HG03066 (cell line): ENCODE data around the gene CSF2.

ENCODE experiments used
- ATAC-seq: cut with Tn5 transposase; IDR thresholded peaks from one replicate; pipeline ENCODE4 v1.9.1; 2021; ENCODE audit warnings: low read depth; ENCODE audit not compliant: unreplicated experiment

CSF2 gene

GRCh38 chr5:132086277-132086794 is 12.7 kb downstream of the CSF2 start:
- no peak for ATAC-seq

- no peak for ATAC-seq
These were observed 13.6 kb downstream of the CSF2 start for GRCh38 chr5:132087176-132087575.

GRCh38 chr5:132087661-132088060 is 14.1 kb downstream of the CSF2 start:
- no peak for ATAC-seq

GRCh38 chr5:132089363-132089762 is 15.8 kb downstream of the CSF2 start:
- ATAC-seq: no peak

GRCh38 chr5:132090107-132090506 is 16.5 kb downstream of the CSF2 start:
- no peak for ATAC-seq

GRCh38 chr5:132093271-132093670 is 19.7 kb downstream of the CSF2 start:
- ATAC-seq: no peak

- ATAC-seq: no peak
These were observed 20.9 kb downstream of the CSF2 start for GRCh38 chr5:132094393-132095076.

GRCh38 chr5:132095077-132095410 is 21.5 kb downstream of the CSF2 start:
- ATAC-seq: no peak

GRCh38 chr5:132095424-132095972 is 21.9 kb downstream of the CSF2 start:
- no peak for ATAC-seq

GRCh38 chr5:132096904-132097303 is 23.3 kb downstream of the CSF2 start:
- ATAC-seq: no peak

GRCh38 chr5:132098151-132098594 is 24.6 kb downstream of the CSF2 start:
- no peak for ATAC-seq

GRCh38 chr5:132098621-132099020 is 25.0 kb downstream of the CSF2 start:
- no peak for ATAC-seq

GRCh38 chr5:132099076-132099748 is 25.6 kb downstream of the CSF2 start:
- peak; percentile 25 for ATAC-seq

- ATAC-seq: no peak
These were observed 26.3 kb downstream of the CSF2 start for GRCh38 chr5:132099905-132100304.

GRCh38 chr5:132100672-132101261 is 27.2 kb downstream of the CSF2 start:
- no peak for ATAC-seq

GRCh38 chr5:132101385-132101880 is 27.8 kb downstream of the CSF2 start:
- ATAC-seq: no peak

- no peak for ATAC-seq
These were observed 28.6 kb downstream of the CSF2 start for GRCh38 chr5:132102101-132102701.

- no peak for ATAC-seq
These were observed 29.3 kb downstream of the CSF2 start for GRCh38 chr5:132102944-132103331.

- ATAC-seq: peak; percentile 71
These were observed 29.9 kb downstream of the CSF2 start for GRCh38 chr5:132103332-132103951.

GRCh38 chr5:132103969-132104391 is 30.4 kb downstream of the CSF2 start:
- ATAC-seq: peak; percentile 19
